Activated naive CD4-positive, alpha-beta T cell treated with anti-CD3 and anti-CD28 coated beads, Interleukin-2, amount 50 U/mL, for 24 hours (primary cell): ENCODE results near the gene STIM2.
"Not testable (repeated sequence)": the region's sequence is repeated elsewhere in the genome, so short reads cannot be mapped to it uniquely, and the experiment has no call there.

Source experiments
- H3K27ac Mint-ChIP-seq: one replicate; pipeline ENCODE4 v1.8.0; 2021; ENCODE audit warnings: mild to moderate bottlenecking, mixed read lengths
- H3K27me3 Mint-ChIP-seq: one replicate; pipeline ENCODE4 v1.8.0; 2021; ENCODE audit warnings: mixed read lengths
- H3K36me3 Mint-ChIP-seq: one replicate; pipeline ENCODE4 v1.8.0; 2021; ENCODE audit warnings: mixed read lengths
- H3K4me1 Mint-ChIP-seq: one replicate; pipeline ENCODE4 v1.8.0; 2021; ENCODE audit warnings: mixed read lengths
- H3K4me3 Mint-ChIP-seq: one replicate; pipeline ENCODE4 v1.8.0; 2021; ENCODE audit warnings: mild to moderate bottlenecking, mixed read lengths
- H3K9me3 Mint-ChIP-seq: one replicate; pipeline ENCODE4 v1.8.0; 2021; ENCODE audit warnings: mixed read lengths

STIM2 gene

GRCh38 chr4:27020203-27020602 is 159.6 kb downstream of the STIM2 start:
- Mint-ChIP-seq H3K9me3 (no peaks in the 10 kb centered on the region), H3K4me3 (no peak overlapping the region), H3K27ac (no peak overlapping the region), H3K4me1 (peaks cover 28% of the 10 kb centered on the region), H3K27me3 (no peaks in the 10 kb centered on the region), H3K36me3 (peaks cover 21% of the 10 kb centered on the region)

GRCh38 chr4:27020603-27021002 is 160.0 kb downstream of the STIM2 start:
- Mint-ChIP-seq H3K36me3 (peaks cover 20% of the 10 kb centered on the region), H3K9me3 (no peaks in the 10 kb centered on the region), H3K4me1 (peaks cover 26% of the 10 kb centered on the region)

DNA sequence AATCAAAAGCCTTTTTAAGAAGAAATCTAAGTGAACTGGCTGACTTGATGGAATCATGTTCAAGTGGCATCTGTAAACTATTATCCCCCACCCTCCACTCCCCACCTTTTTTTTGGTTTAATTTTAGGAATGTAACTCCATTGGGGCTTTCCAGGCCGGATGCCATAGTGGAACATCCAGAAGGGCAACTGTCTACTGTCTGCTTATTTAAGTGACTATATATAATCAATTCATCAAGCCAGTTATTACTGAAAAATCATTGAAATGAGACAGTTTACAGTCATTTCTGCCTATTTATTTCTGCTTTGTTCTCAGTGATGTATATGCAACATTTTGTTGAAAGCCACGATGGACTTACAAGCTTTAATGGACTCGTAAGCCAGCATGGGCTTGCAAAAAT is 162.3 kb downstream of the STIM2 start:
- Mint-ChIP-seq H3K4me3 (no peak overlapping the region), H3K36me3 (peaks cover 14% of the 10 kb centered on the region), H3K4me1 (peaks cover 13% of the 10 kb centered on the region), H3K27me3 (no peaks in the 10 kb centered on the region), H3K27ac (peak overlapping the region; percentile 8), H3K9me3 (no peaks in the 10 kb centered on the region)

More at GRCh38 chr4:27020603-27021002, 160.0 kb downstream of the STIM2 start:
- Mint-ChIP-seq H3K4me3 (no peak overlapping the region), H3K27me3 (no peaks in the 10 kb centered on the region), H3K27ac (peak overlapping the region; percentile 53)

DNA sequence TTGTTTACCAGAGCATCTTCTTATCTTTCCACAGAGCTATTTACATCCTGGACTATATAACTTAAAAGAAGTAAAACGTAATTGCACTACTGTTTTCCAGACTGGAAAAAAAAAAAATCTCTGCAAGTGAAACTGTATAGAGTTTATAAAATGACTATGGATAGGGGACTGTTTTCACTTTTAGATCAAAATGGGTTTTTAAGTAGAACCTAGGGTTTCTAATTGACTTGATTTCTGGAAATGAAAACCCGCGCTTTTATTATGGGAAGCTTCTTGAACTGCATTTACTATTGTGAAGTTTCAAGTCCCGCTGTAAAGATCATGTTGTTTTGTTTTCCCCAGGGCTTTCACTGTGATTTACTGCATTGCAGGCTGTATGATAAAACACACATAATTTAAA is 162.7 kb downstream of the STIM2 start:
- H3K9me3 Mint-ChIP-seq: no peaks in the 10 kb centered on the region
- no peaks in the 10 kb centered on the region for H3K27me3 Mint-ChIP-seq
- H3K36me3 Mint-ChIP-seq: peaks cover 13% of the 10 kb centered on the region
- peaks cover 12% of the 10 kb centered on the region for H3K4me1 Mint-ChIP-seq
- no peak overlapping the region for H3K4me3 Mint-ChIP-seq
- peak overlapping the region; percentile 8 for H3K27ac Mint-ChIP-seq

- Mint-ChIP-seq H3K36me3 (peaks cover 10% of the 10 kb centered on the region), H3K4me3 (no peak overlapping the region), H3K9me3 (no peaks in the 10 kb centered on the region), H3K27me3 (no peaks in the 10 kb centered on the region), H3K27ac (no peak overlapping the region), H3K4me1 (peaks cover 10% of the 10 kb centered on the region)
These were observed 164.2 kb downstream of the STIM2 start for GRCh38 chr4:27024805-27025204.

DNA sequence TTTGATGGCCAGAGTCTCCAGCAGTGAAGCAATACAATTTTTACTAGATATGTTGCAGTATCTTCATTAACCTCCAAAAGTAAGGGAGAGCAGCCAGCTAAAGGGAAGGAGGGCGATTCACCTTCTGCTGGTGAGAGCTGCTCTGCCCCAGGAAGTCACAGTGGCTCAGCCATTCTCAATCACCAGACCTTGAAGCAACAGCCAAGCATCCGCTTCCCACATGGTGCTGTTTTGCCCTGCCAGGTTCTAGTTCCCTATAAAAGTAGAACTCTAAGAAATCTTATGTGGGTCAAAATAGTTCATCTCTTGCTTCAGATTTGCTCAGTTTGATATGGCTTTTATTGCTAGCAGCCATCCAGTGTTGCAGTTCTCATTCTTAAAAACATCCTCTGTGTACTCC is 166.8 kb downstream of the STIM2 start:
- Mint-ChIP-seq H3K27me3 (no peaks in the 10 kb centered on the region), H3K9me3 (no peaks in the 10 kb centered on the region), H3K36me3 (peaks cover 5% of the 10 kb centered on the region), H3K4me3 (no peak overlapping the region), H3K4me1 (peaks cover 10% of the 10 kb centered on the region), H3K27ac (no peak overlapping the region)

- not testable (repeated sequence) for H3K9me3 Mint-ChIP-seq, H3K27ac Mint-ChIP-seq, H3K36me3 Mint-ChIP-seq, H3K27me3 Mint-ChIP-seq, H3K4me3 Mint-ChIP-seq, H3K4me1 Mint-ChIP-seq
These were observed 174.5 kb downstream of the STIM2 start for GRCh38 chr4:27035127-27035526.

GRCh38 chr4:27040356-27040755 is 179.7 kb downstream of the STIM2 start:
- peaks cover 14% of the 10 kb centered on the region for H3K9me3 Mint-ChIP-seq
- peaks cover 11% of the 10 kb centered on the region for H3K4me1 Mint-ChIP-seq
- H3K27ac Mint-ChIP-seq: no peak overlapping the region
- peaks cover 9% of the 10 kb centered on the region for H3K27me3 Mint-ChIP-seq
- H3K4me3 Mint-ChIP-seq: no peak overlapping the region
- H3K36me3 Mint-ChIP-seq: peaks cover 10% of the 10 kb centered on the region

DNA sequence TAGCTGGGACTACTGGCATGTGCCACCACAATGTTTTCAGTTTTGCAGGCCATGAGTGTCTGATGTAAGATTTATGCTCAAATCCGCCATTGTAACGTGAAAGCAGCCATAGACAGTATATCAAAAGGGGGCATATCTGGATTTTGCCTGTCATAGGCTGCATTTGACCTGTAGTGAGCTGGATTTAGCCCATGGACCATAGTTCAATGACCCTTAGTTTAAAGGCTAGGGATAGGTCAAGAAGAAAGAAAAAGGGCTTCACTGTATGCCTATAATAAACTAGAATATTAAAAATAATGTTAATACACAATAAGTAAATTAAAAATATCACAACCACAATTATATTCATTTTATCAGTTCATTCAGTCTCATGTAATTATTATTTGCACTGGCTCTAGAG is 181.8 kb downstream of the STIM2 start:
- H3K4me3 Mint-ChIP-seq: no peak overlapping the region
- H3K9me3 Mint-ChIP-seq: peaks cover 14% of the 10 kb centered on the region
- H3K4me1 Mint-ChIP-seq: peaks cover 11% of the 10 kb centered on the region
- peaks cover 12% of the 10 kb centered on the region for H3K27me3 Mint-ChIP-seq
- H3K36me3 Mint-ChIP-seq: peaks cover 10% of the 10 kb centered on the region
- H3K27ac Mint-ChIP-seq: no peak overlapping the region

GRCh38 chr4:27043200-27043599 is 182.6 kb downstream of the STIM2 start:
- Mint-ChIP-seq H3K9me3 (peaks cover 14% of the 10 kb centered on the region), H3K4me1 (peaks cover 12% of the 10 kb centered on the region), H3K36me3 (peaks cover 10% of the 10 kb centered on the region), H3K27me3 (peaks cover 14% of the 10 kb centered on the region), H3K4me3 (no peak overlapping the region), H3K27ac (no peak overlapping the region)

- H3K36me3 Mint-ChIP-seq: peaks cover 8% of the 10 kb centered on the region
- H3K4me1 Mint-ChIP-seq: peaks cover 11% of the 10 kb centered on the region
- H3K9me3 Mint-ChIP-seq: peaks cover 14% of the 10 kb centered on the region
- H3K4me3 Mint-ChIP-seq: no peak overlapping the region
- no peak overlapping the region for H3K27ac Mint-ChIP-seq
- peaks cover 29% of the 10 kb centered on the region for H3K27me3 Mint-ChIP-seq
These were observed 186.2 kb downstream of the STIM2 start for GRCh38 chr4:27046851-27047250.

DNA sequence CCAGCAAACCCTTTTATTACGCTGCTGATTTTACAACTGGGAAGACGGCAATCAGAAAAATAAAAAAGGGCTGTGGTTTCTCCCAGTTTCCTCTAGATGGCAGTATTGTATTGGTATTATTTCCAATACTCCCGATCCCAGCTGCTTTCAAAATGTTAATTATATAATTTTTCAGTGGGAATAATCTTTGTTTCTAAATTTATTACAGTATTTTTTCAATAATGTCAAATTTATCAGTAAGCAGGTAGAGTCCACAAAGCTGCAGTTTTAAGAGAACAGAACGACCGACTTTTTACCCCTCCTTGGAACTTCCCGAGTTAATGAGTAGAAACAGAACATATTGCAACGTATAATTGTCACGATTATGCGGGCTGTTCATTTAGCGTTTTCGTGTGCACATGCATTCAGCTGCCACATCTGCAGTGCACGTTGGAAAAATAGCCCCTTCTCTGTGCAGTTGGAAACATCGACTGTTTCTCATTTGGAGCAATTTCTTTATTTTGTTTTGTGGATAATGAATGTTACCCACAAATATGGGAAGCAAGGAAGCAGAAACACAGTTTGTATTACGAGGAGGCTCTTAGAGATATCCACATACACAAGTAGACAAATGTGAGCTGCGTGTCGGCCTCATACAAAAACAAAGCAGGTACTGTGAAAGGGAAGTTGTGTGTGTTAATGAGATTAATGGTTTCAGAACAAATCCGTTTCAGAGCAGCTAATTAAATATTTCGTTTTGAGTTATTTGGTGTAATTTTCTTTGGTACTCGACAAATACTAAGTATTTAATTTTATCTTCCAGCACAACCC is 188.0 kb downstream of the STIM2 start:
- peaks cover 13% of the 10 kb centered on the region for H3K9me3 Mint-ChIP-seq
- H3K4me3 Mint-ChIP-seq: peak overlapping the region; percentile 57
- H3K27ac Mint-ChIP-seq: no peak overlapping the region
- peaks cover 11% of the 10 kb centered on the region for H3K4me1 Mint-ChIP-seq
- H3K36me3 Mint-ChIP-seq: peaks cover 8% of the 10 kb centered on the region
- H3K27me3 Mint-ChIP-seq: peaks cover 33% of the 10 kb centered on the region

- peak overlapping the region; percentile 3 for H3K4me3 Mint-ChIP-seq
- H3K27me3 Mint-ChIP-seq: peaks cover 32% of the 10 kb centered on the region
These were observed 188.7 kb downstream of the STIM2 start for GRCh38 chr4:27049239-27049829.

GRCh38 chr4:27050731-27051130 is 190.1 kb downstream of the STIM2 start:
- Mint-ChIP-seq H3K36me3 (no peaks in the 10 kb centered on the region), H3K9me3 (no peaks in the 10 kb centered on the region), H3K4me3 (no peak overlapping the region), H3K27me3 (peaks cover 21% of the 10 kb centered on the region), H3K4me1 (peaks cover 11% of the 10 kb centered on the region), H3K27ac (no peak overlapping the region)

More at GRCh38 chr4:27049239-27049829, 188.7 kb downstream of the STIM2 start:
- Mint-ChIP-seq H3K36me3 (peaks cover 6% of the 10 kb centered on the region), H3K9me3 (peaks cover 8% of the 10 kb centered on the region), H3K27ac (no peak overlapping the region), H3K4me1 (peaks cover 11% of the 10 kb centered on the region)

DNA sequence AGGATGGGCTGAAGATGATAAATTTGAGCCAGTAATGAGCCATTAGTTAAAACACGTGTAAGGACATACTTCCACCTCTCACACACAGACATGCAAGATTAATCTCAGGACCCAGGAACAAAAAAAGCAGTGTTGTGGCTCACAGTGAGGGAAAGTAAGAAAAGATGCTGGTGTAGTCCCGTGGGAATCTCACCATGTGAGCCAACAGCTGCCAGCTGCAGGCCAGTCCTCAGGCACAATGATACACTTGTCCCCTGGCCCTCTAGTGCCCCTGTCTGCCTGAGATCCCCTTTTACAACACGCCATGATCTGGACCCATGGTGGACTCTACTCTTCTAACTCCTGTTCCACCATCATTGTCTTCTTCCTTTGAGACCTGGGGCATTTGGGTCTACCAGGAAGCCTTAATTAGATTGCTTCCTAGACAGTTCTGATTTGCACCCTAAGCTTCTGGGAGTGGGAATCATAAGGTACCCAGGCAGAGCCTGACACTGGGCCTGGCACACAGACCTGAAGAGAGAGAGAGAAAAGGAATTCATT is 194.7 kb downstream of the STIM2 start:
- Mint-ChIP-seq H3K27me3 (peaks cover 12% of the 10 kb centered on the region), H3K4me1 (no peaks in the 10 kb centered on the region), H3K27ac (no peak overlapping the region)

GRCh38 chr4:27056281-27056680 is 195.6 kb downstream of the STIM2 start:
- H3K4me1 Mint-ChIP-seq: no peaks in the 10 kb centered on the region
- no peaks in the 10 kb centered on the region for H3K9me3 Mint-ChIP-seq
- no peak overlapping the region for H3K27ac Mint-ChIP-seq
- H3K27me3 Mint-ChIP-seq: peaks cover 6% of the 10 kb centered on the region
- H3K36me3 Mint-ChIP-seq: no peaks in the 10 kb centered on the region
- no peak overlapping the region for H3K4me3 Mint-ChIP-seq

More for the DNA sequence above, 194.7 kb downstream of the STIM2 start:
- Mint-ChIP-seq H3K4me3 (no peak overlapping the region), H3K36me3 (no peaks in the 10 kb centered on the region), H3K9me3 (no peaks in the 10 kb centered on the region)
